RWPE2 (cell line): Measurements from ENCODE around the gene TSPEAR.
"Not testable (repeated sequence)": the region's sequence is repeated elsewhere in the genome, so short reads cannot be mapped to it uniquely, and the experiment has no call there.

ENCODE experiments used
- ATAC-seq: fragments of 200-7000 bp; cut with Tn5 transposase; 3 replicates; pipeline ENCODE4 v1.9.1; 2021; ENCODE audit warnings: low read depth
- DNase-seq: peaks from one replicate; pipeline ENCODE4 v3.0.0-alpha.2; 2020; ENCODE audit warnings: low spot score
- H3K27ac ChIP-seq: fragments of 450-650 bp; 2 replicates; pipeline ENCODE4 v1.5.1; 2017; ENCODE audit warnings: mild to moderate bottlenecking; ENCODE audit not compliant: poor library complexity, severe bottlenecking
- H3K27me3 ChIP-seq: fragments of 250-450 bp; sonication (Bioruptor Pico); 2 replicates; pipeline ENCODE4 v1.5.1; 2021; ENCODE audit warnings: mild to moderate bottlenecking, moderate library complexity; ENCODE audit not compliant: insufficient read depth, poor library complexity, severe bottlenecking
- H3K36me3 ChIP-seq: fragments of 250-450 bp; sonication (Bioruptor Pico); 2 replicates; pipeline ENCODE4 v1.5.1; 2020; ENCODE audit warnings: low read depth, mild to moderate bottlenecking, moderate library complexity
- H3K4me1 ChIP-seq: fragments of 250-450 bp; sonication (Bioruptor Pico); 2 replicates; pipeline ENCODE4 v1.5.1; 2021; ENCODE audit warnings: mild to moderate bottlenecking, moderate library complexity; ENCODE audit not compliant: insufficient read depth, poor library complexity, severe bottlenecking
- H3K4me3 ChIP-seq: fragments of 250-450 bp; sonication (Bioruptor Pico); 2 replicates; pipeline ENCODE4 v1.5.1; 2021; ENCODE audit warnings: mild to moderate bottlenecking, moderate library complexity; ENCODE audit not compliant: severe bottlenecking
- H3K9me3 ChIP-seq: fragments of 250-450 bp; sonication (Bioruptor Pico); 2 replicates; pipeline ENCODE4 v1.5.1; 2021; ENCODE audit warnings: mild to moderate bottlenecking, moderate library complexity; ENCODE audit not compliant: severe bottlenecking
- CTCF ChIP-seq: fragments of 450-650 bp; IDR thresholded peaks from one replicate; pipeline ENCODE4 v1.5.1; 2017; ENCODE audit warnings: mild to moderate bottlenecking, moderate library complexity; ENCODE audit not compliant: poor library complexity, severe bottlenecking

The TSPEAR gene

GRCh38 chr21:44503901-44504399 lies 207.4 kb downstream of the TSPEAR start:
- Histone ChIP-seq H3K4me3 (no peak overlapping the region), H3K27ac (no peak overlapping the region), H3K36me3 (no peaks in the 10 kb centered on the region), H3K27me3 (no peaks in the 10 kb centered on the region), H3K4me1 (no peaks in the 10 kb centered on the region), H3K9me3 (no peaks in the 10 kb centered on the region)
- no peak for TF ChIP-seq CTCF
- DNase-seq (no peak), ATAC-seq (no peak)

GRCh38 chr21:44503006-44503889 lies 208.1 kb downstream of the TSPEAR start:
- H3K27ac ChIP-seq, H3K36me3 ChIP-seq, H3K4me3 ChIP-seq, ATAC-seq, H3K9me3 ChIP-seq, DNase-seq, H3K27me3 ChIP-seq, H3K4me1 ChIP-seq: not testable (repeated sequence)

GRCh38 chr21:44502171-44502958 lies 209.0 kb downstream of the TSPEAR start:
- H3K9me3 ChIP-seq, result no peaks in the 10 kb centered on the region
- peaks cover 4% of the 10 kb centered on the region for H3K27me3 ChIP-seq
- ATAC-seq (no peak), DNase-seq (no peak)
- H3K4me3 ChIP-seq, result no peak overlapping the region
- H3K36me3 ChIP-seq, result no peaks in the 10 kb centered on the region
- no peak for TF ChIP-seq CTCF
- H3K4me1 ChIP-seq, result no peaks in the 10 kb centered on the region
- no peak overlapping the region for H3K27ac ChIP-seq

- no peak for TF ChIP-seq CTCF
- Histone ChIP-seq H3K9me3 (no peaks in the 10 kb centered on the region), H3K4me3 (no peak overlapping the region), H3K27me3 (peaks cover 9% of the 10 kb centered on the region), H3K36me3 (no peaks in the 10 kb centered on the region), H3K27ac (no peak overlapping the region), H3K4me1 (no peaks in the 10 kb centered on the region)
- DNase-seq (no peak), ATAC-seq (no peak)
These were observed 211.3 kb downstream of the TSPEAR start for GRCh38 chr21:44500111-44500510.

GRCh38 chr21:44499631-44500030 lies 211.7 kb downstream of the TSPEAR start:
- ATAC-seq (no peak), DNase-seq (no peak)
- H3K27me3 ChIP-seq, result peaks cover 9% of the 10 kb centered on the region
- no peak overlapping the region for H3K4me3 ChIP-seq
- H3K36me3 ChIP-seq, result no peaks in the 10 kb centered on the region
- H3K9me3 ChIP-seq, result no peaks in the 10 kb centered on the region
- no peak overlapping the region for H3K27ac ChIP-seq
- no peak for TF ChIP-seq CTCF
- no peaks in the 10 kb centered on the region for H3K4me1 ChIP-seq
